Mucosa of rectum (tissue), 2 donors: Measurements from ENCODE around the gene CSF3R.
A peak's percentile ranks its signal among the peaks of the same experiment; 100 is the strongest.
"Not testable (repeated sequence)": the region's sequence is repeated elsewhere in the genome, so short reads cannot be mapped to it uniquely, and the experiment has no call there.

Experiments used
- H3K27ac ChIP-seq, 2 donors: one replicate each; pipeline ENCODE4 v1.7.0; 2013; ENCODE audit warnings: inconsistent platforms in 2 of 2, low read depth in 2 of 2, low read length in 2 of 2
- H3K27me3 ChIP-seq, 2 donors: one replicate each; pipeline ENCODE4 v1.7.0; 2013; ENCODE audit warnings: low read length in 2 of 2; ENCODE audit not compliant: control insufficient read depth in 2 of 2, insufficient read depth in 2 of 2
- H3K36me3 ChIP-seq, 2 donors: one replicate each; pipeline ENCODE4 v1.7.0; 2013; ENCODE audit warnings: low read length in 2 of 2; ENCODE audit not compliant: control insufficient read depth in 2 of 2, insufficient read depth in 2 of 2
- H3K4me1 ChIP-seq, 2 donors: one replicate each; pipeline ENCODE4 v1.7.0; 2013; ENCODE audit warnings: low read length in 2 of 2, mild to moderate bottlenecking in 1 of 2; ENCODE audit not compliant: control insufficient read depth in 2 of 2, insufficient read depth in 2 of 2
- H3K4me3 ChIP-seq, 2 donors: one replicate each; pipeline ENCODE4 v1.7.0; 2013; ENCODE audit warnings: low read length in 2 of 2
- H3K9ac ChIP-seq, 2 donors: one replicate each; pipeline ENCODE4 v1.7.0; 2013; ENCODE audit warnings: low read length in 2 of 2, low read depth in 1 of 2, mild to moderate bottlenecking in 1 of 2
- H3K9me3 ChIP-seq, 2 donors: one replicate each; pipeline ENCODE4 v1.7.0; 2013; ENCODE audit warnings: low read length in 2 of 2; ENCODE audit not compliant: control insufficient read depth in 2 of 2
- donor health status: healthy.
- donor health status: Normal muscosa, but diverticular disease.

CSF3R gene

DNA sequence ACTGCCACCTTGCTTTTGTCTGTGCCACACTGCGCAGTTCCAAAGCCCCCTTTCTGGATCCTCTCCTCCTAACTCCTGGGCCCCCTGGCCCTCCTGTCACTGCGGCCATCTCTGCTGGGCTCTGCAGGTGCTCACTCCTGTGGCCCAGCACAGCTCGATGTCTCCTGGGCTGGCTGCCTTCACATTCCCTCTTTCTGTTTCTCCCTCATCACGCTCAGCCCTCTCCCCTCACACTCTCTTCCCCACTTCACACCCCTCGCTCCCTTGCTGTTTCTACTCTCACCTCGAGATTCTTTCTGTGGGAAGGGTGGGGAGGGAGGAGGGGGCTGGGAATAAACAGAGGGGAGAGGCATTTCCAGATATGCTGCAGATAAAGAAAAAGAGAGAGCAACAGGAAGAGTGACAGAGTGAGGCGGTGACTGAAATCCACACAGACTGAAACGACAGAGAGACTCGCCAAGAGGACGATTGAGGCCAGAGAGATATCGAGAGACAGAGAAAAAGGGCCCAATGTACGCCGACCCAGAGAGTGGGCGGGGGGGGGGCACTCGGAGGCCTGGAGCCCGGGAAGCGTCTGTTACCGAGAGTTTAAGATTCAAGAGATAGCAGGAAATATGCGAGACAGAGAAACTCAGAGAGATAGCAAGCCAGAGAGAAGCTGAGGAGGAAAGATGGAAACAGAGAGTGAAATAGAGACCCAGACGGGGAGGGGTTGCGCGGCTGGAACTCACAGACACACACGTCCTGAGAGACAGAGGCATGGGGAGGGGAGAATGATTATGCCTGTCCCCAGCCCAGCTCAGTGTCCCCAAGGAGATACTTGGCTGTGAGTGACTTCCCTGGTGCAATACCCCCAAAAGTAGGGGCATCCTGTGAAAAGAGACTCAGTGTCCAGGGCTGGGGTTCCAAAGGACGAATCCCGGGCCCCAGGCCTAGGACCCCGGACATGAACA is 666 bp downstream of the CSF3R start:
- H3K4me3 ChIP-seq, result peak overlapping the region in 1 of 2 donors; percentile 31
- H3K36me3 ChIP-seq, result no peaks in the 10 kb centered on the region
- H3K4me1 ChIP-seq, result peaks cover 0 to 3% of the 10 kb centered on the region in 2 donors
- H3K27ac ChIP-seq, result no peak overlapping the region
- no peak overlapping the region for H3K9ac ChIP-seq
- no peaks in the 10 kb centered on the region for H3K9me3 ChIP-seq
- H3K27me3 ChIP-seq, result peaks cover 2 to 3% of the 10 kb centered on the region in 2 donors

DNA sequence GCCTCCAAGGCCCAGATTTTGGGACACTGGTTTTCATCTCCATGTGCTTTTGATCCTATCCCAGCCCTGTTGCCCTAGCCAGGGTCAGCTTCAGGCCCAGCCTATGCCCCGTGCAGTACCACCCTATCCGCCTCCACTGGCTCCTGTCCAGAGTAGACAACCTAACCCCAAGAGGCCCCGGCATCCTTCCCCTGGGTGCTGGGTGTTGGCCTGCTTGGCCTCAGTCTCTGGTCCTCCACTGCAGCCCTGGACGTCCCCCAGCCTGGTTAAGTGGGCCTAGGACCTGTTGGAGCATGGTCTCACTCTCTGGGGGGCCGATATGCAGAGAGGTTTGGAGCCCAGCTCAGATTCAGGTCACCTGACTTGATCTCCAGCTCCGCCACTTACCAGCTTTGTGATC is 1.6 kb downstream of the CSF3R start:
- Histone ChIP-seq H3K27me3 (peaks cover 2 to 3% of the 10 kb centered on the region in 2 donors), H3K9me3 (no peaks in the 10 kb centered on the region), H3K4me3 (no peak overlapping the region), H3K9ac (no peak overlapping the region), H3K4me1 (no peaks in the 10 kb centered on the region), H3K36me3 (no peaks in the 10 kb centered on the region), H3K27ac (no peak overlapping the region)

DNA sequence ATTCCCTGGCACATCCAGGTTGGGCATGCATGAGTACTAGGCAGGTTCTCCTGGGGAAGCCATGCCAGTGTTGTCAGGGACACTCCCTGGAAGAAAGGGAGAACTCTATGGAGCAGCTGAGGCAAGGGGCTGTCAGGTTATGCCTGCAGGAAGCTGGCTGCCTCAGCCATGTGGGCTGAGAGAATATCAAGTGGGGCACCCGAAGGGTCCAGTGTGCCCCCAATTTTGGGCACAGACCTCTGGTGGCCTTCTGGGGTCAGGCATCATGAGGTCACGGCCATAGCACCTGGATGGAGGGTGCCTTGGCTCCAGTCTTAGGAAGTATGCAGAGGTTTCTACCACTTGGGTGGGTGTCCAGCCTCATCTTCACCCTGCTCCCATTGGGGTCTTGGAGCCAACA is 2.6 kb downstream of the CSF3R start:
- Histone ChIP-seq H3K4me3 (no peak overlapping the region), H3K27me3 (peaks cover 2 to 3% of the 10 kb centered on the region in 2 donors), H3K36me3 (no peaks in the 10 kb centered on the region), H3K9ac (no peak overlapping the region), H3K4me1 (no peaks in the 10 kb centered on the region), H3K9me3 (no peaks in the 10 kb centered on the region), H3K27ac (no peak overlapping the region)

DNA sequence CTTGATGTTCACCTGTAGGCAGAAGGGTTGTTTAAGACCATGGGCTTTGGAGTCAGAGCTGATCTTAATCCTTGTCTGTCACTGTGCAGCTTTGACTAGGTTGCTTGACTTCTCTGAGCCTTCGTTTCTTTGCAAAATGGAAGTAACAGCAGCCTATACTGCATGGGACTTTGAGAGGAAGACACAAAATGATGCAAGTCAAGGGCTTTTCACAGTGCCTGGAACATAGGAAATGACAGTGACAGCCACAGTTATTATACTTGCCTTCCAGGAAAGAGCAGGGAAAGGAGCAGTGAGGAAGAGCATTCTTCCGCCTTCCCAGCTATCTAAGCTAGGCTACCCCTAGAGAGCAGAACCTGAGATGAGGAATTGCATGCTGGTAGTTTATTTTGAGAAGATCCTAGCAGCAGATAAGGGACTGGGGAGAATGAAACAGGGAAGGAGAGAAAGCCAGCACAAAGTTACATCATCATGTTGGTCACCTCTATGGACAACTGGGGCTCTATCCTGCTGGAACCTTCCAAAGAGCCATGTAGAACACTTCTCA is 3.1 kb downstream of the CSF3R start:
- no peak overlapping the region for H3K4me3 ChIP-seq
- no peak overlapping the region for H3K9ac ChIP-seq
- no peaks in the 10 kb centered on the region for H3K36me3 ChIP-seq
- H3K9me3 ChIP-seq, result no peaks in the 10 kb centered on the region
- no peaks in the 10 kb centered on the region for H3K4me1 ChIP-seq
- no peak overlapping the region for H3K27ac ChIP-seq
- peaks cover 2 to 3% of the 10 kb centered on the region in 2 donors for H3K27me3 ChIP-seq

DNA sequence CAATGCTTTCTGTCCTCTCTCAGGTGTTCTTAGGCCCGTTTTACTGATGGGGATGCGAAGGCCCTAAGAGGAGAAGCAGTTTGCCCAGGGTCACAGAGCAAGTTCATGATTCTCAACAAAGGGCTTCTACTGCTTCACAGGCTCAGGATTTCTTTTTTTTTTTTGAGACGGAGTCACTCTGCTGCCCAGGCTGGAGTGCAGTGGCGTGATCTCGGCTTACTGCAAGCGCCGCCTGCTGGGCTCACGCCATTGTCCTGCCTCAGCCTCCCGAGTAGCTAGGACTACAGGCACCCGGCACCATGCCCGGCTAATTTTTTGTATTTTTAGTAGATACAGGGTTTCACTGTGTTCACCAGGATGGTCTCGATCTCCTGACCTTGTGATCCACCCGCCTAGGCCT is 5.1 kb downstream of the CSF3R start:
- H3K4me1 ChIP-seq, H3K27me3 ChIP-seq, H3K27ac ChIP-seq, H3K36me3 ChIP-seq, H3K4me3 ChIP-seq, H3K9me3 ChIP-seq, H3K9ac ChIP-seq: not testable (repeated sequence)

DNA sequence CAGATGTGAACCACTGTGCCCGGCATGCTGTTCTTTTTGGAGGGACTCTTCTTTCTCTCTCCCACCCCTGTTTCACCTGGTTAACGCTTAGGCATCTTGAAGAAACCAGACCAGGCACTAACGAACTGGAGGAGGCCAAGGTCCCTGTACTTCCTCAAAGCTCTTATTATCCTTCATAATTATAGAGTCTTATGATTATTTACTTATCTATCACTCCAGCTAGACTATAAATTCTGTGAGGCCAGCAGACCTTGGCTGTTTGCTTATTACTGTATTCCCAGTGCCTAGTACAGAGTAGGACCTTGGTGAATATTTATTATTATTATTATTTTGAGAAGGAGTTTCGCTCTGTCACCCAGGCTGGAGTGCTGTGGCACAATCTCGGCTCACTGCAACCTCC is 5.8 kb downstream of the CSF3R start:
- Histone ChIP-seq H3K36me3 (no peaks in the 10 kb centered on the region), H3K9me3 (no peaks in the 10 kb centered on the region), H3K9ac (no peak overlapping the region), H3K27me3 (peaks cover 0 to 2% of the 10 kb centered on the region in 2 donors), H3K4me1 (no peaks in the 10 kb centered on the region), H3K27ac (no peak overlapping the region), H3K4me3 (no peak overlapping the region)

DNA sequence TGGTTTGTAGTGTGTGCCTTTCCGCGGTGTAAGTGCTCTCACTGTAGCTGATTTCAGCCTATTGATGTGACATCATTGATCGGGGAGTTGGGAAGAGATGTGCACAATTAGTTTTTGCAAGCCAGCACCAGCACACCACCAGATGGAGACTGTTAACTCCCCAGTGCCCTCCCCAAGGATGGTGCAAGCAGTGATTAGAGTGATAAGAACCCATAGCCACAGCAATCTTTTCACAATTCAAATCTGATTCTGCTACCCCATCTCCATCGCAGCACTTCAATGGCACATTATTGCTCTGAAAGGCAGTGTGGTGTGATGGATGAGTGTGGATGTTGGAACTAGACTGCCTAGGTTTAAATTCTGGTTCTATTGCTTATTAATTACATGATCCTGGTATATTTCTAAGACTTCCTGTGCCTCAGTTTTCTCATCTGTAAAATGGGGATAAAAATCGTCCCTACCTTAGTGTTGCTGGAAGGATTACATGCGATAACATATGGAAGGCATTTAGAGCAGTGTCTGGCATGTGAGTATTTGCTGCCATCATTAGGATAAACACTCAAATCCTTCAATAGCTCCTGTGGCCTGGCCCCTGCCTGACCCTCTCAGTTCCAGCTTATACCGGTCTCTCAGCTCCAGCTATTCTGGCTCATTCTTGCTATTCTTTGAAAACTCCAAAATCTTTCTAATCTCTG is 6.7 kb downstream of the CSF3R start:
- H3K27me3 ChIP-seq, result peaks cover 0 to 2% of the 10 kb centered on the region in 2 donors
- H3K27ac ChIP-seq, result no peak overlapping the region
- H3K36me3 ChIP-seq, result no peaks in the 10 kb centered on the region
- H3K4me1 ChIP-seq, result no peaks in the 10 kb centered on the region
- no peak overlapping the region for H3K4me3 ChIP-seq
- H3K9ac ChIP-seq, result no peak overlapping the region
- no peaks in the 10 kb centered on the region for H3K9me3 ChIP-seq

DNA sequence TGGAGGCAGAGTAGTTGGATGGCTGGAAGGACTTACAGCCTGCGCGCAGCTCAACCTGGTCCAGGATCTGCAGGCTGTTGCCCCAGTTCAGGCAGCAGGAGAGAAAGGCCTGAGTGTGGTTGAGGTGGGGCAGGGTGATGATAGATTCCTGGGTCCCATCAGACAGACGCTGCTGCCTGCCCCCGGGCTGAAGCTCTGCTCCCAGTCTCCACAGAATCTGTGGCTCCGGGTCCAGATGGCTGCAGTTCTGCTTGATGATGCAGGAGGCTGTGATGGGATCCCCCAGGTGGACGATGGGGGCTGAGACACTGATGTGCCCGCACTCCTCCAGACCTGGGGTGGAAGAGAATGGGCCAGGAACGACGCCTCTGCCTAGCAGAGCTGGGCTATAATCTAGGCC is 7.4 kb downstream of the CSF3R start:
- Histone ChIP-seq H3K9me3 (no peaks in the 10 kb centered on the region), H3K4me3 (no peak overlapping the region), H3K9ac (no peak overlapping the region), H3K36me3 (no peaks in the 10 kb centered on the region), H3K4me1 (no peaks in the 10 kb centered on the region), H3K27me3 (peaks cover 0 to 2% of the 10 kb centered on the region in 2 donors), H3K27ac (no peak overlapping the region)

DNA sequence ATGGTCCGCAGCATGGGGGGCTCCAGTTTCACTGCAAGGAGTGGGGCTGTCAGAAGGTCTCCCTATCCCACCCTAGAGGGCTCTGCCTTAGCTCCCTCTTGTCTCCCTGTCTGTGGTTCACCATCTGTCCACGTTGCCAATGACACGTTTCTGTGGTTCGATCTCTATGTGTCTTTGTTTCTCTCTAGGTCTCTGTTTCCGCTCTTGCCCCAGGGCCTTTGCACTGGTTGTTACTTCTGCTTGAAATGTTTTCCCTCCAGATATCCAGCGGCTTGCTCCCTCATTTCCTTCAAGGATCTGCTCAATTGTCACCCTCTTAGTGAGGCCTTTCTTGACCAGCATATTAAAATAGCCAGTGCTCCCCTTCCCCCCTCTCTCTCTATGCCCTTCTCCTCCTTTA is 10.1 kb downstream of the CSF3R start:
- H3K9me3 ChIP-seq, result no peaks in the 10 kb centered on the region
- no peaks in the 10 kb centered on the region for H3K4me1 ChIP-seq
- H3K27me3 ChIP-seq, result no peaks in the 10 kb centered on the region
- no peaks in the 10 kb centered on the region for H3K36me3 ChIP-seq
- H3K4me3 ChIP-seq, result no peak overlapping the region
- no peak overlapping the region for H3K27ac ChIP-seq
- H3K9ac ChIP-seq, result no peak overlapping the region
